DMS 273 (cell line): ENCODE results near the gene TRPC3.

Experiments used
- DNase-seq: peaks from one replicate; lab custom pipeline; 2025; ENCODE audit not compliant: unreplicated experiment; lab: John Stamatoyannopoulos, UW

Gene TRPC3

DNA sequence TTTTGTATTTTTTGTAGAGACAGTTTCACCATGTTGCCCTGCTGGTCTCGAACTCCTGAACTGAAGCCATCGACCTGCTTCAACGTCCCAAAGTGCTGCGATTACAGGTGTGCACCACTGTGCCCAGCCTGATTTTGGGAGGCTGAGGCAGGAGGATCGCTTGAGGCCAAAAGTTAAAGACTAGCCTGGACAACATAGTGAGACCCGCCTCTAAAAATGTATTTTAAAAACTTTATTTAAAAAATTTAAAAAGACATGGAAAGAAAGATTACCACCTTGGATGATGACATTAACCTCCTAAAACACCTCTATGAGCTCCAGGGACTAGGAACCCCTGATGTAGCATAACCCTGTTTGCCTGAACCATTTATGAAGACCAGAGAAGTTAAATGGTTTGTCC, 75.8 kb downstream of the TRPC3 start:
- no peak for DNase-seq

DNA sequence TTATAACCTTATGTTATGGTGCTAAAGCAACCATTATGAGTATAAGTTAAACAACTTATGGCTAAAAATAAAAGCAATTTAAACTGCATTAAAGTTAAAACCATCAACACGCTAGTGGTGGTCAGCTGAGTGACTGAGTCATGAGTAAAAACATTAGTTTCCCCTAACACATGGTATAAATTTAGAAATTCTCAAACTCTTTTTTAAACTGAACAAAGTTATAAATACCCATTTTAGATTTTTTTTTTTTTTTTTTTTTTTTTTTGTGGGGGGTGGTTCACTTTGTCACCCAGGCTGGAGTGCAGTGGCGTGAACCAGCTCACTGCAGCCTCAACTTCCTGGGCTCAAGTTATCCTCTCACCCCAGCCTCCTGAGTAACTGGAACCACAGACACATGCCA, 76.2 kb downstream of the TRPC3 start:
- DNase-seq, result no peak

DNA sequence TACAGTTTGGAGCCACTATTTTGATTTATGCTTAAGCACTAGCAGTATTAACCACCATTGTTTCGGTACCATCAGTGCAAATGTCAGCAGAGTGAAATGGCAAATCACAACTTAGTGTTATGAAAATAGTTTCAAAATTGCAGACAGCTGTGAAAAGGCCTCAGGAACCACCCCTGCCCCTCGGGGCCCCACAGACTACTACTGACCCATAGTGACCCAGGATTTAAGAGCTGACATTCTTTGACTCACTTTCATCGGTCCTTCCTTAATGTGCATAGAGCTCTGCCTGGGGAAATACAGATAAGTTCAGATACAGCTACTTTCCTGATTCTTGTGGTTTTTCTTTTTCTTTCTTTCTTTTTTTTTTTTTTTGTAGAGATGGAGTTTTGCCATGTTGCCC, 78.3 kb downstream of the TRPC3 start:
- no peak for DNase-seq

DNA sequence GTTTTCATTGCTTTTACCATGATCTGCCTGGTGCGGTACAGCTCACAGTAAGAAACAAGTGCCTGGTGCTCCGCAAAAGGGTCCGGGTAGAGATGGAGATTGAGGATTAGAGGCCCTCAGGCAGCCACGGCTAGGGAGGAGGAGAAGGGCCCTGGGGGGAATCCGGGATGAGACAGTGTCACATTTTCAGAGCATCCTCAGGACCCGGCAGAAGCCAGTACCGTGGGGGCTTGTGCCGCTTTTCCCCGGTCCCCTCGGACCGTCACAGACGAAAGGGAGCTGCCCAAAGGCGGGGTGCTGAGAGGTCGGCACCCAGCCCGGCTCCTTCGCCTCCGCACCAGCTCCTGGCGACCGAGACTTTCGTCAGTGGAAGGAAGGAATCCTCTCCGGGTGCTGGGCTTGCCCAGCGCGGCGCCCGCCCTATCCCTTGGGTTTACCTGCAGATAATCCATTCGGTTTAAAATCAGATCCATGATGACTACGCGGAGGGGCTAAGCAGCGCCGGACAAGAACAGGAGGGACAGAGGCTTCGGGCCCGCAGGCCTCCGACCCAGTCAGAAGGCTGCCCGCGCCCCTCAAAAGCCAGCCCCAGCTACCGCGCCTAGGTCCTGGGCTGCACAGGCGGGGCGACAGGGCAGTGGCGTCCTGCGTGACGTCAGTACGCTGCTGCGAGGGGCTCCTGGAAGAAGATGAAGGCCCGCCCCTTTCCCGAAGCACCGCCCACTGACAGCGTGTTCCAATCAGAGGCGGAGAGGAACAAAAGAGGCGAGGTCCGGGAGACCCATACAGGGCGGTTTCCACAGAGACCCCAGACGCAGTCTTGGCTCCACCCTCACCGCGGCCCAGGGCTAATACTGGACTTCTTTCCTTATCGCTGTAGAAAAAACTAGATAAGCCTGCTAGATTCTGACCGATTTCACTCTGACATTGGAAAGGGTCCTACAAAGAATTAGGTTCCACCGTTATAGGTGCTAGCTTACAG, 81.7 kb downstream of the TRPC3 start, which contains the start of gene BBS7:
TSS of gene BBS7 (minus strand) at position 634 of the 982 bp plus-strand sequence. CDS start at position 473, 161 bp downstream.
- DNase-seq, result peak; percentile 97

DNA sequence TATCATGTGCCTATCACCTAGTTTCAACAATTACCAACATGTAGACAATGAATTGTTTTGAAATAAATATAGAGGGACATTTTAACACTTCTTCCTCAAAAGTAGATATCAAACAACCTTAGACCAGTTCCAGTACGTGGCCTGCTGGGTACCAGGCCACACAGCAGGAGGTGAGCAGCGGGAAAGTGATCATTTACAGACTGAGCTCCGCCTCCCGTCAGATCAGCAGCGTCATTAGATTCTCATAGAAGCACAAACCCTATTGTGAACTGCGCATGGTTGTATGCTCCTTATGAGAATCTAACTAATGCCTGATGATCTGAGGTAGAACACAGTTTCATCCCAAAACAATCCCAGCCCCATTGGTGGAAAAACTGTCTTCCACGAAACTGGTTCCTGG, 88.1 kb downstream of the TRPC3 start:
- no peak for DNase-seq

DNA sequence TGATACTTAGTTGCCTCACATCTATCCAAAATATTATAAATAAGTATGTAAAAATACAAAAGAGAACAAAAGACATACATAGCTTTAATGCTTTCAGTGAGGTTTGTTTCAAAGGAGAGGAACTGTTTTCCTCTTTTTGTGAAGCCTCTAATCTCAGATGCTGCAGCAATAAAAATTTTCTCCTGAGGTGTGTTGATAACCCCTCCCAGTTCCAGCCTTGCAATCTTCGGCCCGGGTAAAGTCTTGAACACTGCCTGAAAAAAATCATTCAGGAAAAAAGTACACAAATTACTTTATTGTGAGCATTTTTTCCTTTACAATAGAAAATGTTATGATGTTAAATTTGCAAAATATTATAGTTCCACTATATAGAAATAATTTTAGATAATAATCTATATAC, 90.4 kb downstream of the TRPC3 start:
- DNase-seq, result no peak

DNA sequence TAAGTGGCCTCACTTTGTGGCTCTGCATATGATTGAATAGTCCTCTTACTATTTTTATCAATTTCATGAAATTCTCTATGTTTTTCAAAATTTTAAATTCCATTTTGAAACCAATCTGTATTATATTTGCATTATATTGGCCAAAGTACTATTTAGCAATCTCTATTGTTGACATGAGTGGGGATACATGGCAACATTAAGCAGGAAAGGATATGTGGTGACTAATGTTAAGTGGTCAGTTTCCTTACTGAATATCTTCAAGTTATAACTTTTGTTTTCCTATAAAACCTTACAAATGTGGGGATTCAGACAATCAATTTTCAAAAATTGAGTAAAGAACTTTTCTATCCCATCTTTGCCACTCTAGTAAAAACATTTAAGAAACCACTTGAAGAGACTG, 91.7 kb downstream of the TRPC3 start:
- DNase-seq, result no peak

DNA sequence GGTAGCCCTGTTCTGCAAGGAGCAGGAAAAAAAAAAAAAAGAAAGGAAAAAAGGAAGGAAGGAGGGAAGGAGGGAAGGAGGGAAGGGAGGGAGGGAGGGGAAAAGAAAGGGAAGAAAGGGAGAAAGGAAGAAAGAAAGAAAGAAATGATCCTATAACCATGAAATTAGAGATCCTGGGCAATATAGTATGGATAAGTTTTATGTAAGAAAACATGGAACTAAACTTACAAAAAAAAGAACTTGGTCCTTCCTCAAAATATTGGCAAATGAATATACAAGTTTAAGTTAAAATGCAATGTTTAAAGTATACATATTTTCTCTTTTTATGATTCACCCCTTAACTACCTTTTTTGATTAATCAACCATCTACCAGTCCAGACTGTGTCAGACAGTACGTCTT, 100.5 kb downstream of the TRPC3 start:
- no peak for DNase-seq

DNA sequence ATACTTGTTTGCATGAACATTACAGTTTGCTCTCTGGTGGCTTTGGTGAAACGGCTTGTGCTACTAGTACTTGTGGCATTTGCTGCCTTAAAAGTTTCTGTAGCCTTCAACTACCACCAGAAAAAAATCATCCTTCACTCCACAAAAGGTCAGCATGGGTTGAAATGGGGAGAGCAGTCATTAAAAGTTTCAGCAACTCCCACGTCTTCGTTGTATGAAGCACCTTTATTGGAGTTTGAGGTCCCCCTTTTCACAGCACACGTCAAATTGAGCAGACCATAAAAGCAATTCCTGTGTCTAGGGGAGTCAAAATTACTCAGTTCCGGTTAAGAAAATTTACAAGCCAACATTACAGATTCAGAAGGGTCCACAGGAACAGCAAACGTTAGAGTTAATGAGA, 105.2 kb downstream of the TRPC3 start:
- DNase-seq, result no peak

DNA sequence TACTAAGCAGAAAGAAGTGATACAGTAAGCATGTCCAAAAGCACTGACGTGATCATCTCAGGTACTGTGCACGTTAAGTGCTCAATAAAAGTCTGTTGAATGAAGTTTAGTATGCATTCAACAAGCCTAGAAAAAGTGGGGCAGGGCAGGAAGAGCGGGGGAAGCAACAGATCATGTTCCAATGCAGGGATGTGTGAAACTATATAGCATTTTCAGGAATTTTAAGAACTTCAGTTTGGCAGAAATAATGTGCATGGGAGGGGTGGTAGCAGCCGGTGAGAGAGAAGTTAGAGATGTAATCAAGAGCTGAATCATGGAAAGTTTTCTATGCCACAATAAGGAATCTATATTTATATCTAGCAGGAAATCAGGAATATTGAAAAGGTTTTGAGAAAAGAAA, 109.0 kb downstream of the TRPC3 start:
- DNase-seq, result no peak

DNA sequence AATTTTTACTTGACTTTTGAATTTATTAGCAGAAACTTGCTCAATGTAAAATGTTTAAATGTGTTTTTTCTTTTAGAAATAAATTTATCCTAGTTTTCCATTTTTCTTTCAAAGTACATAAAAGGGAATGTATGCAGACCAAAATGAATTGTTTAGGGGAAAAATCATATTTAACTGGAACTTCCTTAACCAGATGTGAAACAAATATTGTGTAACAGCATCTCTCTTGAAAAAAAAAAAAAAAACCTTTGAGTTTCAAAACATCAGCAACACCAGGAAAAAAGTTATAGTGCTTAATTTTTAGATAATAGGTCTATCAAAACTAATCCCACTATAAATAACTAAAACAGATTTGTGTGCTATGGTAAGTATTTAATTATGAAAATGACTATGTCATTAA, 113.7 kb downstream of the TRPC3 start:
- no peak for DNase-seq

DNA sequence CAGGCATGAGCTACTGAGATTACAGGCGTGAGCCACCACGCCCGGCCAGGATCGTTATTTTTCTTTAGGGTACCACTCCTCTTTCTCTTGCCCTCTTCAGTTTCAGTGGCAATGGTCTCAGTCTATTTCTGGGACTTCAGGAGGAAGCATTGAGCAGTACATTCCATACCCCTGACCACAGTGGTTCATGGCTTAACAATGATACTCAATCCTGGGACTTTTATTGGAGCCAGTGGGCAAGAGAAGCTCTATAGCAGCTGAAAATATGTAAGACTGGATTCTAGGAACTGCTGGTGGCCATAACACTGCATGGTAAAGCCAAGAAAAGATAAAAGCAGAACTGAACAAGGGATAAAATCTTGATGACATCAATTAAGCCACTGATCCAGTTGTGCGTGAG, 122.3 kb downstream of the TRPC3 start:
- no peak for DNase-seq
